22Rv1 (cell line): Measurements from ENCODE around the gene SCN5A.

Experiments
- H3K27ac ChIP-seq: fragments of 450-650 bp; 2 replicates; pipeline ENCODE4 v1.5.1; 2017
- CTCF ChIP-seq: fragments of 450-650 bp; IDR thresholded peaks from 2 replicates; pipeline ENCODE4 v1.5.1; 2017; ENCODE audit warnings: mild to moderate bottlenecking
- ZFX ChIP-seq: fragments of 450-650 bp; IDR thresholded peaks from 2 replicates; pipeline ENCODE4 v1.6.1; 2017; ENCODE audit warnings: antibody characterized with exemption, borderline replicate concordance

Gene SCN5A

GRCh38 chr3:38564631-38565338 lies 84.7 kb downstream of the SCN5A start:
- H3K27ac ChIP-seq, result no peak overlapping the region
- no peak for TF ChIP-seq ZFX

- TF ChIP-seq CTCF (no peak), ZFX (no peak)
Measured at GRCh38 chr3:38563886-38564270, 85.6 kb downstream of the SCN5A start.

GRCh38 chr3:38563070-38563885 lies 86.2 kb downstream of the SCN5A start:
- no peak overlapping the region for H3K27ac ChIP-seq
- TF ChIP-seq ZFX (no peak), CTCF (no peak)

More at GRCh38 chr3:38563886-38564270, 85.6 kb downstream of the SCN5A start:
- no peak overlapping the region for H3K27ac ChIP-seq

GRCh38 chr3:38562467-38562925 lies 87.0 kb downstream of the SCN5A start:
- H3K27ac ChIP-seq, result no peak overlapping the region
- no peak for TF ChIP-seq CTCF
- no peak for TF ChIP-seq ZFX

- H3K27ac ChIP-seq, result no peak overlapping the region
- TF ChIP-seq ZFX (no peak), CTCF (no peak)
Measured at GRCh38 chr3:38561746-38562466, 87.6 kb downstream of the SCN5A start.

- no peak for TF ChIP-seq CTCF
- TF ChIP-seq ZFX, result no peak
- no peak overlapping the region for H3K27ac ChIP-seq
Measured at GRCh38 chr3:38560996-38561717, 88.3 kb downstream of the SCN5A start.

GRCh38 chr3:38560284-38560683 lies 89.2 kb downstream of the SCN5A start:
- no peak overlapping the region for H3K27ac ChIP-seq
- TF ChIP-seq ZFX, result no peak
- TF ChIP-seq CTCF, result no peak
